Epithelial cell of proximal tubule (primary cell): ENCODE results near the gene ARMC2. TPM values are rescaled to one million over a fixed set of nuclear protein-coding genes. Genes with fewer than 3 reads are reported as not detected.

Experiments used
- DNase-seq: peaks from one replicate; pipeline ENCODE4 v3.0.0-alpha.2; 2011; ENCODE audit warnings: low read depth
- H3K4me3 ChIP-seq: 2 replicates; pipeline ENCODE4 v1.5.1; 2011; ENCODE audit warnings: low read depth, mild to moderate bottlenecking, low read length
- total RNA-seq: library from RNA; depleted of rRNA; stranded (reverse); fragments of >200 nt; gene quantifications from 2 replicates; pipeline ENCODE4 v1.2.3, GENCODE V29; 2015
- TF ChIP-seq, protein P1 (sequence below): conservative IDR thresholded peaks from 2 replicates; pipeline ENCODE4 v1.5.1; 2012; ENCODE audit warnings: low read depth, mild to moderate bottlenecking, low read length

Gene ARMC2
- total RNA-seq, 1 donor from 2014 or later = 1.7 TPM

DNA sequence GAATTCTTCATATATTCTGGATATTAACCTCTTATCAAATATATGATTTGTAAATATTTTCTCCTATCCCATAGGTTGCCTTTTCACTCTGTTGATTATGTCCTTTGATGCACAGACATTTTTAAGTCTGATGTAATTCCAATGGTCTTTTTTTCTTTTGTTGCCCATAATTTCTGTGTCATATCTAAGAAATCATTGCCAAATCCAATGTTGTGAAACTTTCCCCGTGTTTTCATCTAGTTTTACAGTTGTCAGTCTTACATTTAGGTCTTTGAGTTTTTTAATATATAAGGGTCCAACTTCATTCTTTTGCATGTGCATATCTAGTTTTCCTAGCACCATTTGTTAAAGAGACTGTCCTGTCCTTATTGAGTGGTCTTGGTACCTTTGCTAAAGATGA lies 134.9 kb downstream of the ARMC2 start:
- DNase-seq = no peak
- no peak overlapping the region for H3K4me3 ChIP-seq
- TF ChIP-seq, protein P1, sequence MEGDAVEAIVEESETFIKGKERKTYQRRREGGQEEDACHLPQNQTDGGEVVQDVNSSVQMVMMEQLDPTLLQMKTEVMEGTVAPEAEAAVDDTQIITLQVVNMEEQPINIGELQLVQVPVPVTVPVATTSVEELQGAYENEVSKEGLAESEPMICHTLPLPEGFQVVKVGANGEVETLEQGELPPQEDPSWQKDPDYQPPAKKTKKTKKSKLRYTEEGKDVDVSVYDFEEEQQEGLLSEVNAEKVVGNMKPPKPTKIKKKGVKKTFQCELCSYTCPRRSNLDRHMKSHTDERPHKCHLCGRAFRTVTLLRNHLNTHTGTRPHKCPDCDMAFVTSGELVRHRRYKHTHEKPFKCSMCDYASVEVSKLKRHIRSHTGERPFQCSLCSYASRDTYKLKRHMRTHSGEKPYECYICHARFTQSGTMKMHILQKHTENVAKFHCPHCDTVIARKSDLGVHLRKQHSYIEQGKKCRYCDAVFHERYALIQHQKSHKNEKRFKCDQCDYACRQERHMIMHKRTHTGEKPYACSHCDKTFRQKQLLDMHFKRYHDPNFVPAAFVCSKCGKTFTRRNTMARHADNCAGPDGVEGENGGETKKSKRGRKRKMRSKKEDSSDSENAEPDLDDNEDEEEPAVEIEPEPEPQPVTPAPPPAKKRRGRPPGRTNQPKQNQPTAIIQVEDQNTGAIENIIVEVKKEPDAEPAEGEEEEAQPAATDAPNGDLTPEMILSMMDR = no peak

DNA sequence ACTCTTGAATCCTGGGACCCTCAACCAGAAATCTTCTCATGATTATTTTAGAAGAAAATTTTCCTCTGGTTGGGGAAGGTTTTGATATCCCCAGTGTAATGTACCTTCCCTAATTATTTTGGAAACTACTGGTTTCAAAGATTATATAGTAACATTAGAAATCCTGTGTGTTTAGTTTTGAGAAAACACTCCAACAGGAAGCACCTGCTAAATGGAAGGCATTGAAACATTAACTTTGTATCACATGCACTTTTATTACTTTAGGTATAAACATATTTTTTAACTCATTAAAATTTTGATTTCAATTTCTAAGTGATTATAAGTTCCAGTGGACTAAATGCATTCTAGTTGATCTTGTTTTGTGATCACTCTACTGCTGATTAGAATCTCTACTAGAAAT lies 137.1 kb downstream of the ARMC2 start:
- TF ChIP-seq, protein P1 = no peak
- no peak overlapping the region for H3K4me3 ChIP-seq
- no peak for DNase-seq

DNA sequence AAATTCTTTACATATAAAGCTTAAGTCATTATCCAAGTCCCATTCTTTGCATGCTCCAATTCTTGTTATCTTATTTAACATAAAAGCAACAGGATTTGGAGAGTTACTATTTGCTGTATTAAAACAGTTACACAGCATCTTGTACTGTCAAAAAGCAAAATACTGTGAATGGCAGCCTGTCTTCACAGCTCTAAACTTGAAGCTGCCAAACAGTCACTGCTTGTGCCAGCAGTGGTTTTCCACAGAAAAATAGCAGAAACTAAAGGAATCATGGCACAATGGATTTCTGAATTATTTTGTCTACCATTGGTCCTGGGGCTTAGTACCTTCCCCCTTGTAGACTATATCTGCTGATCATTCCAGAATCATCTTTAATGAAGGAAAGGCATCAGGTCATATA lies 138.9 kb downstream of the ARMC2 start:
- no peak overlapping the region for H3K4me3 ChIP-seq
- DNase-seq = no peak
- TF ChIP-seq, protein P1 = no peak

DNA sequence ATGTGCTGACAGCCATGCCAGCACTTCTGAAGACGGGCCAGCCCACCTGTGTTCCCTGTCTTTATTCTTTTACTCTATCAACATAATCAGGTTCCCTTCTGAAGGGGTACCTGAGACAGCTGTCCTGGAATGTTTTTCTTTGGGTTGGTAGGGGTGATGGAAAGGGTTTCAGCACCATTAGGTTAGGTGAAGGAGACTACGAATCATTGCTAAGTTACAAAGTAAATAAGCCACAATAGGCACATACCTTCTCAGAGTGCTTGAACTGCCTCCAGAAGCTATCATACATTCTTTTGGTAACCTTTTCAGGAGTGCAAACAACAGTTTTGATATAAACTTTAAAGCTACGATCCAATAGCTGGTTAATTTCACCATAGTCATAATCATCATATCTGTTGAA lies 140.1 kb downstream of the ARMC2 start:
- TF ChIP-seq, protein P1 = no peak
- no peak for DNase-seq
- H3K4me3 ChIP-seq = no peak overlapping the region

DNA sequence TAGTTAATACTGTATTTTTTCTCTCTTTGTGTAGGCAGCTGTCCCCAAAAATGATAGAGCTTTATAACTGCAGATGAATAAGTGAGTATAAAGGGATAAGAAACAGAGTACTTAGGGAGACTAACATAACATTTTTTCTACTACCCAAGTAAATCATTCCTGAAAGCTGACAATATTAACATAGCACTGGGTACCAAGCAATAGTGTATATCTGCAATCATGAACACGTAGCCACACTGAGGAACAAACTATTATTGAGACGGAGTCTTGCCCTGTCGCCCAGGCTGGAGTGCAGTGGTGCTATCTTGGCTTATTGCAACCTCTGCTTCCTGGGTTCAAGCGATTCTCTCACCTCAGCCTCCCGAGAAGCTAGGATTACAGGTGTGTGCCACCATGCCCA lies 140.5 kb downstream of the ARMC2 start:
- H3K4me3 ChIP-seq = no peak overlapping the region
- TF ChIP-seq, protein P1 = no peak
- no peak for DNase-seq

DNA sequence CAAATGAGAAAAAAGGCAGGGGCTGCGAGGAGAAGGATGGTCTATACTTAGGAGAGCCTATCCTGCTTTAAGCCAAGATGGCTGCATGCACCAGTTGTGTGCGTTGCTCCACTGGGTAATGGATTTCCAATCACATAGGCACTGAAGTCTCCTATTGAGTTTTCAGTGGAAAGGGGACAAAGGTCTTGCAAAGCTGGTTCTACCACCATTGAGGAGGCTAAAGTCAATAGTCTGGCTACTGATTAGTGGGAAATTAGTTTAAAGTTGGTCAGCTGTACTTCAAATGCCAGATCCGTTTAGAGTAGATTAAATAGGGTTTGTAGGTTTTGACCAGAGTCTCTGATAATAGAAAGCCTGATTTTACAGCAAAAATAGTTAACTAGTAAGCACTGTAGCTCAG lies 141.5 kb downstream of the ARMC2 start:
- TF ChIP-seq, protein P1 = no peak
- DNase-seq = no peak
- H3K4me3 ChIP-seq = no peak overlapping the region

DNA sequence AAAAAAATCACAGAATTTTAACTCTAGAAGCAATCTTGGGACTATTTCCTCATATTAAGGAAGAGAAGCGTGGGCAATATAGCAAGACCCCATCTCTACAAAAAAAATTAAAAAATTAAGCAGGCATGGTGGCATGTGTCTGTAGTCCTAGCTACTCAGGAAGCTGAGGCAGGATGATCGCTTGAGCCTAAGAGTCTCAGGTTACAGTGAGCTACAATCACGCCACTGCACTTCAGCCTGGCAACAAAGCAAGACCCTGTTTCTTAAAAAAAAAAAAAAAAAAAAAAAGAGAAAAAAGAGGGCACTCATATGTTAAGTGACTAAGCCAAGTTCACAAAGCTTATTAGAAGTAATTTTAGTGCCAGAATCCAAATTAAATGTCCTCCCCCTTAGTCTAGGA lies 145.7 kb downstream of the ARMC2 start:
- TF ChIP-seq, protein P1 = no peak
- no peak overlapping the region for H3K4me3 ChIP-seq
- no peak for DNase-seq
